Articular chondrocyte of knee joint (primary cell): ENCODE measurements around the gene CD300E. TPM values are rescaled to one million over a fixed set of nuclear protein-coding genes. Genes with fewer than 3 reads are reported as not detected.

Experiments used
- total RNA-seq: library from RNA; depleted of rRNA; stranded (reverse); fragments of >200 nt; gene quantifications from 2 replicates; pipeline ENCODE4 v1.2.3, GENCODE V29; 2012

The CD300E gene
- under 0.01 TPM in 1 of 2 replicates, not detected in the other for total RNA-seq

GRCh38 chr17:74623693-74624093 is at the start of gene CD300E:
TSS of gene CD300E (minus strand) at chr17:74623738. CDS start at chr17:74623621, 117 bp downstream.

GRCh38 chr17:74592087-74592990 is 31.2 kb downstream of the CD300E start, which contains the start of gene CD300LD:
TSS of gene CD300LD (minus strand) at chr17:74592283. CDS start at chr17:74592202, 81 bp downstream.

GRCh38 chr17:74567397-74567796 is 56.1 kb downstream of the CD300E start, which contains the start of gene CD300H:
TSS of gene CD300H (minus strand) at chr17:74567509.

Other genes starting within 250 kb of the CD300E start
- gene GPRC5C, start 191.7 kb downstream of the CD300E start, total RNA-seq, result 17.1 and 20.1 TPM in 2 replicates
- gene CD300A, start 157.1 kb downstream of the CD300E start, total RNA-seq, result not detected in 2 replicates
- gene CD300LB, start 92.3 kb downstream of the CD300E start, total RNA-seq, result not detected in 2 replicates
- gene CD300C, start 77.6 kb downstream of the CD300E start, total RNA-seq, result 0.91 and 1.1 TPM in 2 replicates
- not detected in 2 replicates for gene CD300H, start 56.2 kb downstream of the CD300E start, total RNA-seq
- gene CD300LD, start 31.5 kb downstream of the CD300E start, total RNA-seq, result not detected in 2 replicates
- not detected in 2 replicates for gene CD300LF, start 89.2 kb upstream of the CD300E start, total RNA-seq
- gene RAB37, start 113.5 kb upstream of the CD300E start, total RNA-seq, result 1.0 and 1.3 TPM in 2 replicates
- 82.6 and 97.3 TPM in 2 replicates for gene NHERF1, start 124.9 kb upstream of the CD300E start, total RNA-seq
- gene NAT9, start 152.6 kb upstream of the CD300E start, total RNA-seq, result 20.0 and 27.4 TPM in 2 replicates
- under 0.01 and 0.11 TPM in 2 replicates for gene GRIN2C, start 236.1 kb upstream of the CD300E start, total RNA-seq
- gene FDXR, start 249.3 kb upstream of the CD300E start, total RNA-seq, result 8.5 and 14.3 TPM in 2 replicates